Colonic mucosa (tissue), 4 donors: ENCODE data around the gene GJA5. TPM values are rescaled to one million over a fixed set of nuclear protein-coding genes. Genes with fewer than 3 reads are reported as not detected.

Experiments used
- DNase-seq: peaks from one replicate; pipeline ENCODE4 v3.0.0-alpha.2; 2020
- H3K27ac ChIP-seq: fragments of 200-600 bp; one replicate; pipeline ENCODE4 v1.8.0; 2021
- H3K27me3 ChIP-seq: fragments of 200-600 bp; one replicate; pipeline ENCODE4 v1.8.0; 2021
- H3K36me3 ChIP-seq: fragments of 200-600 bp; one replicate; pipeline ENCODE4 v1.8.0; 2021
- H3K4me1 ChIP-seq: fragments of 200-600 bp; one replicate; pipeline ENCODE4 v1.8.0; 2021; ENCODE audit warnings: mild to moderate bottlenecking
- H3K4me3 ChIP-seq: fragments of 200-600 bp; one replicate; pipeline ENCODE4 v1.8.0; 2021
- H3K9ac ChIP-seq, 2 donors: one replicate each; pipeline ENCODE4 v1.7.0; 2013; ENCODE audit warnings: control low read depth in 2 of 2, low read depth in 2 of 2, low read length in 2 of 2
- H3K9me3 ChIP-seq: fragments of 200-600 bp; one replicate; pipeline ENCODE4 v1.8.0; 2021
- intact Hi-C: fragments of 100-400 bp; cut with DNase I; formaldehyde crosslinking; loops from one replicate; pipeline ENCODE4 v1.14.1; 2022
- total RNA-seq, 2 donors: library from RNA; stranded (reverse); fragmentation: NEBNext Ultra II Directional in 1 of 2; extraction: Animal tissue kit (Norgen Biotek cat#: 25700) in 1 of 2; gene quantifications; one replicate each; pipeline ENCODE4 v1.2.1, GENCODE V29; 2021
- TF ChIP-seq, protein P1 (sequence below): fragments of 200-600 bp; IDR thresholded peaks from one replicate; pipeline ENCODE4 v1.8.0; 2022; ENCODE audit warnings: antibody characterized with exemption, mild to moderate bottlenecking
- donor health status: healthy.
- donor health status: DM: no; HTN: no; CAD: no.
- donor health status: DM: no; HTN: no; CAD: no.

Gene GJA5
- total RNA-seq, 2 donors from 2014 or later, result 1.1 to 4.8 TPM

DNA sequence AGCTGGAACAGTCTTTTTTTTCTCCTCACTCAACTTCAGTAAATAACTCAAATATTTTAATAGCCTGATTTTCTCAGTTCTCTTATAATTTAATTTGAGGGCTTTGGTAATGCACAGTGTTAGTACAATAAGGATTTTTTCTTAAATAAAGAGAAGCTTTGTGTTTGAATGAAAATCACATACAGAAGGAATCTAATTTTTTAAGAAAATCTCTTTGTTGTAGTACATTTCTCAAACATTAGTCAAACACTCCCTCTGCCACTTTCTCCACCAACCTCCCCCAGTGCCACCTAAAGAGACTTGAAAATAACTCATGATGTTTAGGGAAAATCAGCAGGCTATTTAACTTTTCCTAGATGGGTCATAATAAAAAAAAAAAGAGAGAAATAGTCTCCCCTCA is 47.8 kb downstream of the GJA5 start:
- Histone ChIP-seq H3K27me3 (no peaks in the 10 kb centered on the region), H3K4me3 (no peak overlapping the region), H3K27ac (no peak overlapping the region), H3K9ac (no peak overlapping the region), H3K4me1 (peaks cover 1% of the 10 kb centered on the region), H3K9me3 (no peaks in the 10 kb centered on the region), H3K36me3 (no peaks in the 10 kb centered on the region)
- intact Hi-C loops, result no loop called here
- TF ChIP-seq, protein P1, sequence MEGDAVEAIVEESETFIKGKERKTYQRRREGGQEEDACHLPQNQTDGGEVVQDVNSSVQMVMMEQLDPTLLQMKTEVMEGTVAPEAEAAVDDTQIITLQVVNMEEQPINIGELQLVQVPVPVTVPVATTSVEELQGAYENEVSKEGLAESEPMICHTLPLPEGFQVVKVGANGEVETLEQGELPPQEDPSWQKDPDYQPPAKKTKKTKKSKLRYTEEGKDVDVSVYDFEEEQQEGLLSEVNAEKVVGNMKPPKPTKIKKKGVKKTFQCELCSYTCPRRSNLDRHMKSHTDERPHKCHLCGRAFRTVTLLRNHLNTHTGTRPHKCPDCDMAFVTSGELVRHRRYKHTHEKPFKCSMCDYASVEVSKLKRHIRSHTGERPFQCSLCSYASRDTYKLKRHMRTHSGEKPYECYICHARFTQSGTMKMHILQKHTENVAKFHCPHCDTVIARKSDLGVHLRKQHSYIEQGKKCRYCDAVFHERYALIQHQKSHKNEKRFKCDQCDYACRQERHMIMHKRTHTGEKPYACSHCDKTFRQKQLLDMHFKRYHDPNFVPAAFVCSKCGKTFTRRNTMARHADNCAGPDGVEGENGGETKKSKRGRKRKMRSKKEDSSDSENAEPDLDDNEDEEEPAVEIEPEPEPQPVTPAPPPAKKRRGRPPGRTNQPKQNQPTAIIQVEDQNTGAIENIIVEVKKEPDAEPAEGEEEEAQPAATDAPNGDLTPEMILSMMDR, result no peak
- DNase-seq, result no peak

Other genes starting within 250 kb of the GJA5 start
- gene BCL9, start 219.1 kb downstream of the GJA5 start, total RNA-seq, result 10 to 100 TPM; 15.5 to 21.4 TPM
- 10 to 100 TPM; 21.6 to 22.7 TPM for gene ACP6, start 90.1 kb downstream of the GJA5 start, total RNA-seq
- not detected for gene GJA8, start 142.2 kb upstream of the GJA5 start, total RNA-seq
- 10 to 100 TPM; 10.4 to 14.3 TPM for gene GPR89B, start 167.8 kb upstream of the GJA5 start, total RNA-seq